Esophagus muscularis mucosa (tissue), 3 donors: ENCODE results near the gene AOX1.

Experiments used
- CTCF ChIP-seq, 3 experiments: fragments of 200-600 bp in 2 of 3; fragments of 450-650 bp in 1 of 3; sonication (generic) in 2 of 3; IDR thresholded peaks; one replicate each; pipeline ENCODE4 v1.5.1; 2017 to 2019; ENCODE audit warnings: antibody characterized with exemption in 3 of 3, mild to moderate bottlenecking in 2 of 3, moderate library complexity in 1 of 3
- POLR2A ChIP-seq: fragments of 450-650 bp; IDR thresholded peaks from one replicate; pipeline ENCODE4 v1.6.1; 2017; ENCODE audit warnings: antibody characterized with exemption, moderate library complexity, mild to moderate bottlenecking, low read depth
- POLR2AphosphoS5 ChIP-seq, 2 donors: sonication (generic); formaldehyde crosslinking; IDR thresholded peaks; one replicate each; pipeline ENCODE4 v1.6.1; 2017; ENCODE audit warnings: antibody characterized with exemption in 2 of 2

- TF ChIP-seq CTCF (IDR thresholded peaks at IDR 0.05) (no peak), POLR2A (no peak), POLR2AphosphoS5 (IDR thresholded peaks at IDR 0.05) (no peak)
These were observed 40.1 kb downstream of the AOX1 start for GRCh38 chr2:200625958-200626363.
